ENCODE measurements around the gene DGKQ. TPM values are rescaled to one million over a fixed set of nuclear protein-coding genes. Genes with fewer than 3 reads are reported as not detected.
A peak's percentile ranks its signal among the peaks of the same experiment; 100 is the strongest.

DGKQ gene
- total and polyA plus RNA-seq, 9 of the 15 experiments (the other 6 are each of a cell fraction or from before 2014, with no cell fraction given) = 0.17 to 22.0 (median 5.6) TPM

DNA sequence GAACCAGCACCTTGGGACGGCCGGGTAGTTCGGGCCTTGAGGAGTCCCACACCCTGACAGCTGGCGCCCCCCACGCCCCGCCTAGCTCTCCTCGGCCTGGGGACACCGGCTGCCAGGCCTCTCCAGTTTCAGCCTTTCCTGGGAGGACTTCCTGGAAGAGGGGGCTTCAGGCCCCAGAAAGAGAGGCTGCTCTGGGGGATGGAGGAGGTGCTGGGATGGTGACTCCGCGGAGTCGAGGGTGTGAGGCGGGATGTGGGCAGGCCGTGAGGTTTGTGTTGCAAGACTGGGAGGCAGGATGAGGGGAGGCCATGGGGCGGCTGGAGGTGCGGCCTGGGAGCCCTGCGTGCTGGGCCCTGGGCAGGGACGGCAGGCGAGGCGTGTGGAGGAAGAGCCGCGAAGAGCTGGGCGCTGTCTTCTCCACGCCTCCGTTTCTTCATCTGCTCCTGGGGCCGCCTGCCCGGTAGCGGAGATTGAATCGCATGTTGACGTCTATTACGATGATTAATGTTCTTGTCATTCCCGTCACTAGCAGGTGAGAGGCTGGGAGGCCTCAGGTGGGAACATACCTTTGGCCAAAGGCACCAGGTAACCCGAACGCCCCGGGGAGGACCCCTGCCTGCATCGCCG lies 37.1 kb upstream of the DGKQ start:
- H3K4me2 ChIP-seq (ENCODE audit: insufficient read depth, low read length) = peak overlapping the region; percentile 90
- peak overlapping the region; percentile 59 for H3K4me3 ChIP-seq
- H3K27me3 ChIP-seq (ENCODE audit: control insufficient read depth in 2 of 2, insufficient read depth in 2 of 2, low read length in 2 of 2) = no peaks in the 10 kb centered on the region
- CTCF ChIA-PET (ENCODE audit: low intra/inter-chr PET ratio) = interaction anchor here (0.9 kb wide), 1 partner anchor 58 kb away, joined by 3 read pairs; no protein-coding TSS in a partner anchor
- no TSS peak for BruUV-seq (replicated peaks)
- peaks cover 14 to 64% of the 10 kb centered on the region in 2 experiments; a peak in 4 of 5 replicates for H3K4me1 ChIP-seq (replicated peaks in 1 of 2; ENCODE audit: control insufficient read depth in 2 of 2, insufficient read depth in 2 of 2, low read length in 2 of 2)
- FAIRE-seq (peak; percentile 49), ATAC-seq (peak; percentile 53), DNase-seq (ENCODE audit: extremely low read depth in 1 of 4, low spot score in 3 of 4) (peak in 3 of 4 experiments; percentile 9 to 63 (median 27))
- peak overlapping the region; percentile 96 for H2AFZ ChIP-seq (ENCODE audit: low read depth, low read length)
- no peak overlapping the region for H3K27ac ChIP-seq (ENCODE audit: extremely low read depth, low read depth, low read length)
- 6% methylated on average over 27 of the region's 36 CpGs for WGBS (ENCODE audit: insufficient coverage, low coverage, missing lambda C conversion rate)
- H3K9me3 ChIP-seq (replicated peaks; ENCODE audit: control insufficient read depth, insufficient read depth, low read depth, low read length) = no peaks in the 10 kb centered on the region
- peaks cover 4% of the 10 kb centered on the region for H3K9me1 ChIP-seq (ENCODE audit: control insufficient read depth, insufficient read depth, low read length)
- no peaks in the 10 kb centered on the region for H4K20me1 ChIP-seq (replicated peaks; ENCODE audit: control insufficient read depth, insufficient read depth, low read length)
- in situ Hi-C loops (cut with MboI) = no loop called here
- POLR2A ChIA-PET = interaction anchor here (0.9 to 1.3 kb wide), 4 partner anchors 10 to 335 kb away, joined by 3 to 6 read pairs (median 4); partner anchors contain the start of genes IDUA and SLC26A1
- intact Hi-C loops (cut with micrococcal nuclease) = no loop called here
- H3K36me3 ChIP-seq (ENCODE audit: control insufficient read depth, insufficient read depth, low read length) = peaks cover 12% of the 10 kb centered on the region; the same call in 2 of the 3 replicates
- H3K9ac ChIP-seq (ENCODE audit: insufficient read depth in 1 of 2, low read depth in 2 of 2, low read length in 2 of 2) = peak overlapping the region in 1 of 2 experiments; percentile 93; a peak in 3 of 4 replicates
- H3K79me2 ChIP-seq (ENCODE audit: control insufficient read depth, insufficient read depth, low read length) = peaks cover 12% of the 10 kb centered on the region
- TF ChIP-seq, protein P1, sequence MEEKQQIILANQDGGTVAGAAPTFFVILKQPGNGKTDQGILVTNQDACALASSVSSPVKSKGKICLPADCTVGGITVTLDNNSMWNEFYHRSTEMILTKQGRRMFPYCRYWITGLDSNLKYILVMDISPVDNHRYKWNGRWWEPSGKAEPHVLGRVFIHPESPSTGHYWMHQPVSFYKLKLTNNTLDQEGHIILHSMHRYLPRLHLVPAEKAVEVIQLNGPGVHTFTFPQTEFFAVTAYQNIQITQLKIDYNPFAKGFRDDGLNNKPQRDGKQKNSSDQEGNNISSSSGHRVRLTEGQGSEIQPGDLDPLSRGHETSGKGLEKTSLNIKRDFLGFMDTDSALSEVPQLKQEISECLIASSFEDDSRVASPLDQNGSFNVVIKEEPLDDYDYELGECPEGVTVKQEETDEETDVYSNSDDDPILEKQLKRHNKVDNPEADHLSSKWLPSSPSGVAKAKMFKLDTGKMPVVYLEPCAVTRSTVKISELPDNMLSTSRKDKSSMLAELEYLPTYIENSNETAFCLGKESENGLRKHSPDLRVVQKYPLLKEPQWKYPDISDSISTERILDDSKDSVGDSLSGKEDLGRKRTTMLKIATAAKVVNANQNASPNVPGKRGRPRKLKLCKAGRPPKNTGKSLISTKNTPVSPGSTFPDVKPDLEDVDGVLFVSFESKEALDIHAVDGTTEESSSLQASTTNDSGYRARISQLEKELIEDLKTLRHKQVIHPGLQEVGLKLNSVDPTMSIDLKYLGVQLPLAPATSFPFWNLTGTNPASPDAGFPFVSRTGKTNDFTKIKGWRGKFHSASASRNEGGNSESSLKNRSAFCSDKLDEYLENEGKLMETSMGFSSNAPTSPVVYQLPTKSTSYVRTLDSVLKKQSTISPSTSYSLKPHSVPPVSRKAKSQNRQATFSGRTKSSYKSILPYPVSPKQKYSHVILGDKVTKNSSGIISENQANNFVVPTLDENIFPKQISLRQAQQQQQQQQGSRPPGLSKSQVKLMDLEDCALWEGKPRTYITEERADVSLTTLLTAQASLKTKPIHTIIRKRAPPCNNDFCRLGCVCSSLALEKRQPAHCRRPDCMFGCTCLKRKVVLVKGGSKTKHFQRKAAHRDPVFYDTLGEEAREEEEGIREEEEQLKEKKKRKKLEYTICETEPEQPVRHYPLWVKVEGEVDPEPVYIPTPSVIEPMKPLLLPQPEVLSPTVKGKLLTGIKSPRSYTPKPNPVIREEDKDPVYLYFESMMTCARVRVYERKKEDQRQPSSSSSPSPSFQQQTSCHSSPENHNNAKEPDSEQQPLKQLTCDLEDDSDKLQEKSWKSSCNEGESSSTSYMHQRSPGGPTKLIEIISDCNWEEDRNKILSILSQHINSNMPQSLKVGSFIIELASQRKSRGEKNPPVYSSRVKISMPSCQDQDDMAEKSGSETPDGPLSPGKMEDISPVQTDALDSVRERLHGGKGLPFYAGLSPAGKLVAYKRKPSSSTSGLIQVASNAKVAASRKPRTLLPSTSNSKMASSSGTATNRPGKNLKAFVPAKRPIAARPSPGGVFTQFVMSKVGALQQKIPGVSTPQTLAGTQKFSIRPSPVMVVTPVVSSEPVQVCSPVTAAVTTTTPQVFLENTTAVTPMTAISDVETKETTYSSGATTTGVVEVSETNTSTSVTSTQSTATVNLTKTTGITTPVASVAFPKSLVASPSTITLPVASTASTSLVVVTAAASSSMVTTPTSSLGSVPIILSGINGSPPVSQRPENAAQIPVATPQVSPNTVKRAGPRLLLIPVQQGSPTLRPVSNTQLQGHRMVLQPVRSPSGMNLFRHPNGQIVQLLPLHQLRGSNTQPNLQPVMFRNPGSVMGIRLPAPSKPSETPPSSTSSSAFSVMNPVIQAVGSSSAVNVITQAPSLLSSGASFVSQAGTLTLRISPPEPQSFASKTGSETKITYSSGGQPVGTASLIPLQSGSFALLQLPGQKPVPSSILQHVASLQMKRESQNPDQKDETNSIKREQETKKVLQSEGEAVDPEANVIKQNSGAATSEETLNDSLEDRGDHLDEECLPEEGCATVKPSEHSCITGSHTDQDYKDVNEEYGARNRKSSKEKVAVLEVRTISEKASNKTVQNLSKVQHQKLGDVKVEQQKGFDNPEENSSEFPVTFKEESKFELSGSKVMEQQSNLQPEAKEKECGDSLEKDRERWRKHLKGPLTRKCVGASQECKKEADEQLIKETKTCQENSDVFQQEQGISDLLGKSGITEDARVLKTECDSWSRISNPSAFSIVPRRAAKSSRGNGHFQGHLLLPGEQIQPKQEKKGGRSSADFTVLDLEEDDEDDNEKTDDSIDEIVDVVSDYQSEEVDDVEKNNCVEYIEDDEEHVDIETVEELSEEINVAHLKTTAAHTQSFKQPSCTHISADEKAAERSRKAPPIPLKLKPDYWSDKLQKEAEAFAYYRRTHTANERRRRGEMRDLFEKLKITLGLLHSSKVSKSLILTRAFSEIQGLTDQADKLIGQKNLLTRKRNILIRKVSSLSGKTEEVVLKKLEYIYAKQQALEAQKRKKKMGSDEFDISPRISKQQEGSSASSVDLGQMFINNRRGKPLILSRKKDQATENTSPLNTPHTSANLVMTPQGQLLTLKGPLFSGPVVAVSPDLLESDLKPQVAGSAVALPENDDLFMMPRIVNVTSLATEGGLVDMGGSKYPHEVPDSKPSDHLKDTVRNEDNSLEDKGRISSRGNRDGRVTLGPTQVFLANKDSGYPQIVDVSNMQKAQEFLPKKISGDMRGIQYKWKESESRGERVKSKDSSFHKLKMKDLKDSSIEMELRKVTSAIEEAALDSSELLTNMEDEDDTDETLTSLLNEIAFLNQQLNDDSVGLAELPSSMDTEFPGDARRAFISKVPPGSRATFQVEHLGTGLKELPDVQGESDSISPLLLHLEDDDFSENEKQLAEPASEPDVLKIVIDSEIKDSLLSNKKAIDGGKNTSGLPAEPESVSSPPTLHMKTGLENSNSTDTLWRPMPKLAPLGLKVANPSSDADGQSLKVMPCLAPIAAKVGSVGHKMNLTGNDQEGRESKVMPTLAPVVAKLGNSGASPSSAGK (IDR thresholded peaks at IDR 0.05) = peak; percentile 77
